Hematopoietic multipotent progenitor cell (in vitro differentiated cells): ENCODE data around the gene PTER. TPM values are rescaled to one million over a fixed set of nuclear protein-coding genes. Genes with fewer than 3 reads are reported as not detected.
A peak's percentile ranks its signal among the peaks of the same experiment; 100 is the strongest.

Experiments
- DNase-seq, 3 donors: peaks; one replicate each; pipeline ENCODE4 v3.0.0-alpha.2; 2011 to 2015; ENCODE audit warnings: low read depth in 2 of 3, low spot score in 2 of 3
- total RNA-seq: library from RNA; depleted of rRNA; stranded (reverse); fragments of >200 nt; gene quantifications from one replicate; pipeline ENCODE4 v1.2.3, GENCODE V29; 2012

PTER gene
- total RNA-seq, 1 donor: 14.8 TPM

DNA sequence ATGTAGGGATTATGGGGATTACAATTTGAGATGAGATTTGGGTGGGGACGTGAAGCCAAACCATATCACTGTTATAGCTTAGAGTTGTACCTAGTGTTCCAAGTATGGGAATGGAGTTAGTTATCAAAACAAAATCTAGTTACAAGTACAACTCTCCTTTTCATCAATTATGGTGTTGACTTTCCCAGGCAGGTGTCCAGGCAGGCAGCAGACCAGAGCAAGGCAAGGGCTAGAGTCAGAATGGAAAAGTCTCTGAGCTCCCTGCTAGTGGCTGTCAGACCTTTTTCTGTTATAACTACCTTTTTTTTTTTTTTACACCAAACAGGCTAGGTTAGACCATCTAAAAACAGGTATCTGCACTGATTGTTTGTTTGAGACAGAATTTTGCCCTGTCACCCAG lies 29.2 kb downstream of the PTER start:
- DNase-seq: no peak

DNA sequence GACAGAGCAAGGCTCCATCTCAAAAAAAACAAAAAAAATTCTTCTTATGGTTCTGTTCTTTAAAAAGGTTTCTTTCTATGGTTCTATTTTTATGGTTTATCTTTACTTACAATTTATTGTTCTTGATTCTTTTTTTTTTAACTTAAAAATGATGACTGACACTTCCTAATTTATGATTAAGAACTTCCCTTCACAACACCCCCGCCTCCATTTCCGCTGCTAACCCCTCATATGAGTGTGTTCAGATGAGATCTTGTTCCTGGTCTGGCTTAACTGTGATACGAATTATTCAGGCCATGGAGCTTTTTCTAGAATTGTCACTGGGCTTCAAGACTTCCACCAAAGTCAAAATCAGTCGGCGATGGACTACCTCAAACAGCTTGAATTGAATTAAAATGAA lies 33.9 kb downstream of the PTER start:
- DNase-seq: peak in 2 of 3 donors; percentile 76 to 91

DNA sequence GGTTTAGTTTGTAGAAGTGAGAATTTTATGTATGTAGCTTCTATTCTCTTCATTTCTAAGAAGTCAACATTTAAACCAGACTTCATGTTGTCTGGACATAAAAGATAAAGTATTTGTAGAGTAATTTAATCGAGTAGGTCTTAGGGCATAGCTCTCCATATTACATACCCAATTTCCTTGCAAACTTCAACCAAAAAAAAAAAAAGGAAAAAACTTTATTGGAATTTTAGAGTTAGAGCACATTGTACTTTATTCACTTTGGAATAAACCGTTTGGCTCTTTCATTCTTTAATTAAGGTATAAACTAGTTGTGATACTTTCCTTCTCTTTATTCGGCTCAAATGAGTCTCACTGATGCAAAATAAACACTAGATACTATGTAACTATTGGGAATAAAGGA lies 36.0 kb downstream of the PTER start:
- DNase-seq: no peak

DNA sequence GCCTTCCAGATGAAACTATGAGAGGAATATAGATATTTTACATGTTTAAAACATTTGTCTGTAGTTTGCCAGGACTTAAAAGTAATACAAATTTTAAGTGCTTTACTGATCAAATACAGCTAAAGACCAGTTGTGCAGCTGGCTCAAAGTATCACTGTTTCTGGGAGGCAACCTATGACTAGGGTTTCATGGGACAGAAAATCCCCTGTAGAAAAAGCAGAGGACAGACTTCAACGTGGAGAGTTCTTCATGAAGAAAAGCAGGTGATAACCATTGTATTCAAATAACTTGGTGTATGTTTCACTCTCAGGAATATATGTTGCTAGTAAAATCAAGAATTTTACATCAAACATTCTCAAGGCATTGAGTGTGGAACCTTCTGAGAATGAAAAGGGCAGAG lies 40.9 kb downstream of the PTER start:
- DNase-seq: no peak

DNA sequence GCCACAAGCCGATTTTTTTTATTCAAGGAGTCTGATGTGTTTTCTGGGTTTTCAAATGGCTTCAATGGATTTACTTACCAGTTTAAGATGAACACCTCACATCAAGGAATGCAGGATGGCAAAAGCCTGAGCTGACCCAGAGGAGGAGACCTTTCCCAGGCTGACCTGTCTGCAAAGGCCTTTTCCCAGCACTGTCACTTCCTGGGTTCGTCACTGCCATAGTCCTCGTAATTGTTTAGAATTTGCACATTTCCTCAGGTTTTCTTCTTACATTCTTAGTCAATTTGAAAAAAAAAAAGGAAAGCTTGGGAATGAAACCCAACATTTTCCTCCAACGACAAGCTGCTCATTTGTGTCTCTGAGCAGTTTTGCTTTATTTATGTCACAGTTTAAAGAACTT lies 42.0 kb downstream of the PTER start:
- DNase-seq: no peak

DNA sequence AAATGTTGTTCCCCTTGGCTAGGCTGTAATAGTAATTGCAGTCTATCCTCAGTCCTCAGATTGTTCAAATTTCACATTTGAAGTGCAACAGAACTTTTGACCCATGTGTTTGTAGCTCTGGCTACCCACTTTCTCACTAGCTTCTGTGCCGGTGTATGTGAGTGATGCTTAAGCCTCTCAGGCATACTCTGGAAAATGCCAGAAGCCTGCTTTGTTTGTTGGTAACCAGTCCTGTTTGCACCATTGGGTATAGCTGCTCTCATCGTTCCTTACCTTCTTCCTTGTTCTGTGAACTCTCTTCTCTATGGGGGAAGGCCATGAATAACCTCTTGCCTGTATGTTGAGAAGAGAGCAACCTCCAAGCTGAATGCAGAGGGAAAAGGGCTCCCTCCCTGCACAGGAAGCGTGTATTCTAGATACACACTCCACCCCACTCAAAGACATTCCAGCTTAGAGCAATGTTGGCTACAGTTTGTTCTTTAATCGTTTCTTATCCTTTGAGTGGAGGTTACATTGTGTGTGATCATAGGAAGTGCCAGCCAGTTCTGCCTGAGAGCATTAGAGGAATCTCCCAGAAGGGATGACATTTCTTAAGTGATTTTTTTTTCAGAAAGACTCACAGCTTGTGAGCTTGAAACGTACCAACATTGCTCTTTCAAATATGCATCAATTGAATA lies 44.4 kb downstream of the PTER start:
- DNase-seq: no peak

DNA sequence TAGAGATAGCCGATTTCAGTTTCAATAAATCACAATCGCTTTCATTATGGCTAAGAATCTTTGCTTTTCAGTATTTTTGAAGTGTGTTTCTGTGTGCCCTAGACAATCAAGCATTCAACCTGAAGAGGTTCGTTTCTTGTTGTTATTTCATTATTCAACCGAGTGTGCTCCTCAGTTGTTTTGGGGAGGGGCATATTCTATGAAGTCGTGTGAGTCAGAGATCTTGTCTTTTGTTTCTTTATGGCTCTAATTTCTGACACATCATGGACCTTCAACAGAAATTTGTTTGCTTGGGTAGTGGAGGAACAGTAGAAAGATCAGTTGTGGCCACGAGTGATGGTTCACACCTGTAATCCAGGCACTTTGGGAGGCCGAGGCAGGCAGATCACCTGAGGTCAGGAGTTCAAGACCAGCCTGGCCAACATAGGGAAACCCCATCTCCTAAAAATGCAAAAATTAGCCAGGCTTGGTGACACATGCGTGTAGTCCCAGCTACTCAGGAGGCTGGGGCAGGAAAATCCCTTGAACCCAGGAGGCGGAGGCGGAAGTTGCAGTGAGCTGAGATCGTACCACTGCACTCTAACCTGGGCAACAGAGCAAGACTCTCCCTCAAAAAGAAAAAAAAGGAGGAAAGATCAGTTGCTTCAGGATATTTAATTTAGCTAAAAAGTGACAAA lies 46.6 kb downstream of the PTER start:
- no peak for DNase-seq

DNA sequence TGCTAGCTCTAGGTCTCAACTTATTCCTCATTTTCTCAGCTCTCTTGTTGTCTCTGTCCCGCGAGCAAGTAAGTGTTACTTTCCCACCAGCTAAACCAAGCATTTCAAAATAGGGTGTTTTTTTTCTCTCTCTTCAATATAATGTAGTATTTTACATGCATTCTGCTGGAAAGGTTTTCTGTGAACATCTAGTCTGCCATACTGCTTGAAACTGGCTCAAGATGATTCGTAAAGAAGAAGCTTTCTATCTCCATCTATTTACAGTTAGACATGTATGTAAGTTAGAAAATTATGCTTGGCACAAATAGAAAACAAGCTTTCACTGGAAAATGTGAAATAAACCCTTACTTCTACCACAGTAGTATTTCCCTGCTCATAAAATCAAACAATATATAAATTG lies 53.7 kb downstream of the PTER start:
- DNase-seq: no peak

DNA sequence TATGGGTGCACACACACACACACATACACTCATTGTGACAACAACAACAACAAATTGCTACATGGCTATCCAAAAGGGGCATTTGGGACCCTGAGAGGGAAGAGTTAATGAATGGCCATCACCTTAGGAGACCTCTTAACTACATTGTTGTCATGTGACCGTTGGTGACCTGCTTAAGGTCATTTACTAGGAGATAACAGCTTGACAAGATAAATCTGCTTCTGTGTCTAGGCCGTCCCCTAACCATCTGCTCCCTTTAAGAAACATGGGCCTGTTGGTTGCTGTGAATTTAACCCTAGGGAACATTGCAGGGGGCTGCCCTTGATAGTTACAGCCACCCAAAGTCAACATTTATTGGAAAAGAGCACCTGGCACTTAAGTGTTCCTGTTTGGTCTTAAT lies 55.1 kb downstream of the PTER start:
- DNase-seq: no peak

DNA sequence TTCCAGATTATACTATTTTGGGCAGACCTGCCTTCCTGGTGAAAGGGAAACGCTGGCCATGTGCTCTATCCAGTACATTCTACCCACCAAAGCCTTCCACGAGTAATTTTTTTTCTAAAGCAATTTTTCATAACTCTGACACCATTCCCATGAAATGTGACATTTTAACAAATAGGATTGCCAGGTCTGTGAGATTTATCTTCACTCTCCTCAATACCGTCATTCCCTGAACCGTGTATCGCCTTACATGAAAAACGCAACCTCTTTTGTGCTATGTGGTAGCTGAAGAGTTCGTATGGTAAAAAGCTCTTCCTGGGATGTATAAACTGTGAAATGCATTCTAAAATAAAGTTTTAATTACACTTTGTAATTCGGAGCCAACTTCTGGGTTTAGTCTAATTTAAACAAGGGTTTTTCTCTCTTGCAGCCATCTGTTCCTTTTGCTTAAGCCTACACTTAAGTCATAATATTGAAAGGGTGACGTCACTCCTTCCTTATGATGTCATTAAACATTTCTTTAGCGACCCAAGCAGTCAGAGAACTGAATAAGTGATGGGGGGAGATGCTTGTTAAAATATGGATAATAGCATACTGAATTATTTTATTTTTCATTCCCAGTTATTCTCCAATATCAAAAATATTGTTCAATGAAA lies 57.2 kb downstream of the PTER start:
- DNase-seq: no peak

DNA sequence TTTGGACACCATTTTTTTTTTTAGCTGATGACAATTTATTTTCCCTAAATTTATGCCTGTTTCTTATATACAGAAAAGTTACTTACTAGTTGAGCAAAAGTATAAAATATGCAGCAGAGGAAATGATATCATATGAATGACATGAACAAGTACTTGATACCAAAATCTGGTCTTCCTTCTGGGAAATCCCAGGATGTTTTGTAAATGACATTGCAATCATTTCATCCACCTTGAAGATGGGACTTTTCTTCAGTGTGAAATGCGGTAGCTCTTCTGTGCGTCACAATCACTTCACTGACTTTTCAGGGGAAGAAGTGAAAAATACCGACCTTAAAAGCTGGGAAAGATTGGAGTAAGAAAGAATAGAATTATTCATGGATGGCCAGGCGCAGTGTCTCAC lies 61.1 kb downstream of the PTER start:
- DNase-seq: no peak

DNA sequence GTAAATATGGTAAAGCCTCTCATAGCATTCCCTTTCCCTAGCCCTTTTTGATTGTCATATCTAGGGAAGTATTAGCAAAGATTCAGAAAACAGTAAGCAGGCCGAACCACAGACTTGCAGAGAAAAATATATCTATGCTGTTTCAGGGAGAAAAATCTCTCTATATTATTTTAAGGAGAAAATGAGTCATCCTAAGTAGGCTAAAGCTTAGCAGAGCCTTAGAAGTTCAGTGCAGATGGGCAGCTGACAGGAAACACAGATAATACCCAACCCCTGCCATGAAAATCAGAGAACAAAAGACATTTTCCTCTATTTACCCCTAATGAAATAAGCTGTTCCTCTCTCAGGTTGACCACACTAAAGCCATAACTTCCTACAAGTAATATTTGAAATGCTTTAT lies 68.4 kb downstream of the PTER start:
- no peak for DNase-seq

DNA sequence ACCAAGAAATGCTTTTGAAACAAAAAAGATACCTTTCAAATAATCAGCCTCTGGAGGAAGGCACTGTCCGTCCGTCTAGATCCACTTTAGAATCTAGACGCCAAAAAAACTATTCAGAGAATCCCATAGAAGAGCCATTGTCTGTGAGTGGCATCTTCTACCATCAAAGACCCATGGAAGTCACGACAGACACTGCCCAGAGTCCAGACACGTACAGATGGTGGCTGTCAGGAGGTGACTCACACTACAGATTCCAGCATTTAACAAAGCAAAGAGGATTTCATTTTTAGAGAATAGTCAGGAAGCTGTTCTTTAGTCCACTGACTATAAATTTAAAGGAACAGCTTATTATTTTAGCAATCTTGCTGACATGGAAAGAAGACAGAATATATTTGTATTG lies 73.2 kb downstream of the PTER start:
- no peak for DNase-seq

DNA sequence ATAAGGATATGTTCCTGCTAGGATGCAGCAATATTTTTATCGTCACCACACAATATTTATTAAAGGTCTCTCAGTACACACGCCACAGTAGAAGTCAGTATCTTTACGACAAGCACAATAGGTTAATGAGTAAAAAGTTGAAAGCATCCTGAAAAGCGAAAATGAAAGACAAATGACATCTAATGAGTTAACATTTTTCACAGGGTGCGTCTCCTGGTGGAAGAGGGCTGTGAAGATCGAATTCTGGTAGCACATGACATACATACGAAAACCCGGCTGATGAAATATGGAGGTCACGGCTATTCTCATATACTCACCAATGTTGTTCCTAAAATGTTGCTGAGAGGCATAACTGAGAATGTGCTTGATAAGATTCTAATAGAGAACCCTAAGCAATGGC lies 74.0 kb downstream of the PTER start:
- DNase-seq: no peak

DNA sequence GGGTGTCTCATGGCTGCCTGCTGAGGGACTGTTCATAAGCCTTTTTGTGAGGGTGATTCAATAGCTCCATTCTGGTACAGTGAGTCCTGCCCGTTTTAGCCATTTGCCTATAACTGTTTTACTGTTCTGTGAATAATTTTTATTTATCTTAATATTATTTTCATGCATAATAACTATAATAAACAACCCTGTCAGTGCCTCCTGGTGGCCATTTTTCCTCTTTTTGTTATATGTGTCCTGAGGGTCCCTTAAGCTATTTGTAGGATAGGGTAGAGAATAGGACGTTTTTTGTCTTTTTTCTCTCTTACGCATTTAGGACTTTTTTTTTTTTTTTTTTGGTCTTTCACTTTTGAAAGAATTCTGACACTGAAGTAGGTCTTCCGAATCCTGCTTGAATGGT lies 82.0 kb downstream of the PTER start:
- peak in 2 of 3 donors; percentile 16 to 49 for DNase-seq

DNA sequence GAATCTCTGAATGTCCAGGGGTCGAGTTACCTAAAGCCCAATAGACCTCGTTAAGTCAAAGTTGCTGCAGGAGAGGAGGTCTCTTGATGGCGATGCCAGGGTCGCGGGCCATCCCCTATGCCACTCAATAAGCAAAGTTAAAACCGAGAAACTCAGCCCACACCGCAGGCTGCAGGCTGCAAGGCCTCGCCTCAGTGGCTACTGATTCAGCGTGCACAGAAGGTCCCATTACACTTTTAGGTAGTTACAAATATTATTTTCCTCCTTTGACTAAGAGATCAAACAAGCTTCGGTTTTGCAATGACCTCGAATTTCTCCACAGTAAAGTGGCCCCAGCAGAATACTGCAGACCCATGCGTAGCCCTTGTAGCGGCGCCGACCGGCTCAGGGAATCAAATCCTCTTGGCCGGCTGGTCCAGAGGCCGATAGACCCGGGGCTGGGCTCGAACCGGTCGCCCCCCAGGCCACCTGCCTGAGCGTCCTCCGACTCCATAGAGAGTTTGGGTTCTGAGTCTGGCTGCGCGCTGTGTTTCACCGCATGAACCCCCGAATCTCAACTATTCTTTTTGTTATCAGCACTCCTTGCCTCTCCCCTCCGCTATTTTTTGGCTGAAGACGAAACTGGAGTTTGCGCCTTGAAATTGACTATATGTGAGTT lies 82.6 kb downstream of the PTER start:
- no peak for DNase-seq

DNA sequence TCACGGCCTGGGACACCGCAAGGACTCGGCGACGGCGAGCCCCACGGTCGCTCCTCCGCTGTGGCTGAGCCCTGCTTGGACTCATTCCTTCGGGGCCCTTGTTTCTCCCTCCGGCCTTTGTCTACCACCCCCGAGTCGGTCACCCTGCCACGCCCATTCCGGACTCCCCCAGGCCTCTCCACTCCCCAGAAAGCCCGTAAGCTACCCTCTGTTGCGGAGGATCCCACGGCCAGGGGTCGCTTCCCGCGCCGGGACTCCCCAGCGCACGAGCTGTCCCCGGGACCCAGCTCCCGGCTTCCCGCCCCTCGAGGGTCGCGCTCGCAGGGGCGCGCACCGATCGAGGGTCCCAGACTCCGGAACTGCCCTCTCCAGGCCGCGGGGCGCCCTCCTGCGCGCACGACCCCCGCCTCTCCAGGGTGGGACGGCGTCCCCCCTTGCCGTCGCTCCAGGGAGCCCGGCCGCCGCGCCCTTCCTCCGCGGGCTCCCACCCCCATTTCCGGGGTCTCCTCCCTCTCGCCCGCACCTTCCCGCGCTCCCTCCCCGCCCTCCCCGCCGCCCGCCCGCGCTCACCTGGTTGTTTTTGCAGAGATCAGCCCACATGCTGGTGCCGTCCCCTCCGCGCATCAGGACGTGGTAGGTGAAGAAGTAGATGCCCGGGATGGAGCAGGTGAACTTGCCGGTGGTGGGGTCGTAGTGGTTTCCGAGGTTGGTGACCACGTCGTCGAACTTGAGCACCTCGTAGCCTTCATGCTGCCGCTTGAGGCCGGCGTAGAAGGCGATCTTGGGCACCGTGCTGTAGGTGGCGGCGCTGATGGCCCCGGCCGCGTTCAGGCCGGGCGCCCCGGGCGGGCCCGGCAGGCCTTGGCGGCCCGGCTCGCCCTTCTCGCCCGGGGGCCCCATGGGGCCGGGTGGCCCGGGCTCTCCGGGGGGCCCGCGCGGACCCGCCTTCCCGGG lies 83.4 kb downstream of the PTER start:
- no peak for DNase-seq

DNA sequence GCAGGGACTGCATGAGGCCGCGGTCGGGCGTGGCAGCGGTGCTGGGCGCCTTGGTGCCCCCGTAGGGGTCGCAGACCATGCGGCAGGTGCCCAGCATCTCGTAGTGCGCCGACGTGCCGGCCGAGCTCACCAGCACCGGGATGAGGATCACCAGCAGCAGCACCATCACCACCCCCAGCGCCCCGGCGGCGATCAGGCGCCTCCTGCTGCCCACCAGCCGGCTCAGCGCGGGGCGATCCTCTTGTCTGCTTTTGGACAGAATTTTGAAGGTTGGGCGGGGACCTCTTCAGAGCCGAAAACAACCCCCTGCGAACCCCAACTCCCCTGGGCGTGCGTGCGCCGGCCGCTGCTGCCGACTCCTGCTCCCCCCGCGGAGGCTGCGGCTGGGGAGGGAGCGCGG lies 84.1 kb downstream of the PTER start:
- peak in 2 of 3 donors; percentile 48 to 57 for DNase-seq

DNA sequence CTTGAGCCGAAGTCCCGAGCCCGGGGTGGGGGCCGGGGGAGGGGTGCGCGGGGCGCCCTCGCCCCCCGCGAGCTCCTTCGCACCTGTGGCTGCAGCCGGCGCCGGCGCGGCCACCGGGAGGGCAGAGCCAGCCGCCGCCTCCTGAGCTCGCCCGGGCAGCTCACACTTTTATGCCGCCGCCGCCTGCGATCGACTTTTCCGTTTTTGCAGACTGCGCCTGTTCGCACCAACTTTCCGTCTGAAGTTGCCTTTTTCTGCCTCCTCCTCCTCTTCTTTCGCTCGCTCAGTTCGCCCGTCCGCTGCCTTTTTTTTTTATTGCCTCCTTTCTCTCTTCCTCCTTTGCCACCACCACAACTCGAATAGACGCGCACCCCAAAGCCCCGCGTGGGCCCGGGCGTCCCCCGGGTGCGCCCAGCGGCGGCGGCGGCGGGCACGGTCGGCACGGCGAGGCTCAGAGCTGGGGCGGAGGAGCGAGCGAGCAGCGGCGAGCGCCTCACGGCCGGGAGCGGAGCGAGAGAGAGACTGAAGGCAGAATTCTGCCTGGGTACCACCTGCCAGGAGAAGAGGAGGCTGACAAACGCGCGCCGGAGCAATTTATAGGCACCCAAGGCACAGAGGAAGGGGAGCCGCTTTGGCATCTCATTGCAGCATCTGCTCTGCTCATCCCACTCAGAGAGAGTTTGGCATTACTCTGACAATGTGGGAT lies 84.7 kb downstream of the PTER start, which contains the start of gene C1QL3:
TSS of gene C1QL3 (minus strand) at position 569 of the 706 bp plus-strand sequence. CDS start 814 bp downstream, outside the sequence.
- DNase-seq: peak in 2 of 3 donors; percentile 33 to 66

DNA sequence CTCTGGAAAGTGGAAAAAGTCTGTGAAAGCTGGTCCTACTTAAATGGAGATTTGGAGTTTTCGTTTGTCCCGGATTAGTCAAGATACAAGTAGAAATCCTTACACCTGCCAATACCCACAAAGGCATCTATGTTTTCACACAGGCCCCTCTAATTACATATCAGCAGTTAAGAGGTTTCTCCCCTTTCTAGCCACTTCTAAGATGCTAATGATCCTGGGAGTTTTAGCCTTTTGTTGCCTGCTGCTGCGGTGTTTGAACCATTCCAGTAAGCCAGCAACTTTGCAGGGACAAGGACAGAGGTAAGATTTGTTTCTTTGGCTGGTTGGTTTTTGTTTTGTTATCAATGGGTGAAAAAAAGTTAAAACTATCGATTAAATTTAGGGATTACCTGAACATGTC lies 90.6 kb downstream of the PTER start:
- no peak for DNase-seq
